NCI-H187 treated with DMSO at 0.1 percent for 48 hours (cell line): ENCODE results near the gene CNGA1.
A peak's percentile ranks its signal among the peaks of the same experiment; 100 is the strongest.
"Not testable (repeated sequence)": the region's sequence is repeated elsewhere in the genome, so short reads cannot be mapped to it uniquely, and the experiment has no call there.

Experiments used
- DNase-seq: peaks from one replicate; lab custom pipeline; 2025; lab: John Stamatoyannopoulos, UW

The CNGA1 gene

DNA sequence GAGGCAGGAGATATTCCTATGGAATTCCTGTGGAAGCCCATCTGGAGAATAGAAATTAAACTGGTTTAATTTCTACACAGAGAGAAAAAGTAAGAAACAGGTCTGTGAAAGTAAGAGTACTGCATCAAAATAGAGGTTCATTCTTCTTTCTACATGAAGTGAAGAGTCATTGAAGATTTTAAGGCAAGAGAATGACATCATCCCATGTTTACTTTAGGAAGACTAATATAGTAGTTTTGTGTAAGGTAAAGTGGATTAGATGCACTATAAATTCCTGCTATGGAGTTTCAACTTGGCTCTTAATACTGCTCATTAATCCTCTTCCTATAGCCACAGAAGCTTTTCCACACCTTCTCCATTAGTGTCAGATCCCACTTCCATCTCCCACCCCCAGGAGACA is 47.6 kb downstream of the CNGA1 start:
- no peak for DNase-seq

DNA sequence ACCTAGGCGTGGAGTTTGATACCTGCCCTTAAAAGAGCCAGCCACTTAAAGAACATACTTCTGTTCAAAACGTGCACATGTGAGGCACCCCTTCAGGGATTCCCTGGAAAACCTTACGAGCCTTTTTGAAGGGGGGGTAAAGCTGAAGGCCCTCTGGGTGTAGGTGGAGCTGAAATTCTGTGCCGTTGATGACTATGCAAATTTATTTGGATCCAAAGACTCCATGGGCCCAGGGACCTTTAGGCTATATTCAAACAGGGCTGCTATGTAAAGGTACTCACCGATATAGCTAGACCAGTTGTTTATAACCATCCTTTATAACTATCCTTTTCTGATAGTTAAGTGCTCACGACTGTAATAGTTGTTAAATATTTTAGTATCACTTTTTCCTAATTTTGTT is 61.8 kb downstream of the CNGA1 start:
- DNase-seq: no peak

DNA sequence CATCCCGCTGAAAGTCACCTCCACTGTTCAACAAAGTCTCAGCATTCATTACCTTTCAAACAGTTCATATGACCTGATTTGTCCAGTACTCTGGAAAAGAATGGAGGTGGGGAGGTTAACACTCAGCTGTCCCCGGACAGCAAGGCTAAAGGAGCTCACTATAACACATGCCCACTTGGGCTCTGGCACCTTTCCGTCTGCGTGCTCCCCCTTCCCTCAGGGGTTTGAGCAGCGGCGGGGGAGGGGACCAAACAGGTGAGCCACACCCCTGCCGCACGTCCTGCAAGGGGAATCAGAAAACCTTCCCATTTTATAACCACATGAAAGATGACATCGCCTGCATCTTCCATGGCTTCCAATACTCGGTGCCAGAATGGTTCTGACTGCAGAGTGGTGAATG is 62.2 kb downstream of the CNGA1 start:
- DNase-seq: no peak

DNA sequence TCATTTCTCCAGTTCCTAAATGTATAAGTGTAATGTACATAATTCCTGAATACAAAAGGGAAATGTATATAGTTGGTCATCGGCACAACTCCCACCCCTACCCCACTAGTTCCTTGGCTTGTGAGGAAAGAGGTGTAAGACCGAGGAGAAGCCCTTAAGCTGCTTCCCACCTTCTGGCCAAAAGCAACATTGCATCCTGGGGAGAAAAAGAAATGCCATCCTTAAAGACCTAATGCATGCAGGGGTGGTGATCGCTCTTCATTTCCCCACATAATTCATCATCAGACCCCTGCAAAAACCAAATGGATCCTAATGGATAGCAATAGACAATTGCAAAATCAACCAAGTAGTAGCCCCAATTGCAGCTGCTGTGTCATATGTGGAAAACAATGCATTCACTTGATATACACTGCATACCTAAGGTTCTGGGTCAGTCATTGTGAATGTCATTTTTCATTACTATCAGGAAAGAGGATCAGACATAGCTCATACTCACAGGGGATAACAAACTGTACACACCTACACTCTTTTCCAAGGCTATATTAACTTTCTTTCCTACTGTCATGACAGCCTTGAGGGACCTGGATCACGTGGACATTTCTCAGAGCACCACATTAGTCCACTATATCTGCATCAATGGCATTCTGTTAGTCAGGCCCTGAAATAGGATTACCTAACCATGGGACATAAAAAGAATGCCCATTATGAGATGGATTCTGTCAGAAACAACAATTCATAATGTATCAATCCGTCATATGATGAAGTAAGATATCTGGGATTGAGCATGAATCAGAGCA is 70.4 kb downstream of the CNGA1 start:
- no peak for DNase-seq

DNA sequence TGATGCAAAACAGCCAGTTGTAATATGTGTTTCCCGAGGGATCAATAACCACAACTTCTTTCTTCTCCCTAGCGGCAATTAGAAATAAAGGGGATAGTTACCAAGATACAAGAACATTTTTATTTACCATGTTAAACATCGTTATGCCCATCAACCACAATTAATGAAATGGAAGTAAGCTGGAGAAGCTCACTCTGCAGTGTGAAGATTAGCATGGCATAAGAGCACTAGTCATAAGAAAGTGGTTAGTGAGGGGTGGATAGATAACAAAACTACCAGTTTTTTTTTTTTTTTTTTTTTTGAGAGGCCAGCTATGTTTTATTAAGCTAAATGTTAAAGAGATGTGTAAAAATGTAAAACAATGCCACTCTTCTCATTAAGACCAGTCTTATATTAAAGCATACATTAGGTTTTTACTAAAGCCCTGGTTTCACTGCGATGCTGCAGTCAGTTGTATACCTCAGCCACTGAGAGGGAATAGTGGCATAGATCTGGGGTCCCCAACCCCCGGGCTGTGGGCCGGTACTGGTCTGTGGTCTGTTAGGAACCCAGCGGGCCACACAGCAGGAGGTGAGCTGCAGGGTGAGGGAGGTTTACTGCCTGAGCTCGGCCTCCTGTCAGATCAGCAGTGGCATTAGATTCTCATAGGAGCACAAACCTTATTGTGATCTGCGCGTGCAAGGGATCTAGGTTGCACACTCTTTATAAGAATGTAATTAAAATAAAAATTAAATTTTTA is 74.2 kb downstream of the CNGA1 start:
- DNase-seq: no peak

DNA sequence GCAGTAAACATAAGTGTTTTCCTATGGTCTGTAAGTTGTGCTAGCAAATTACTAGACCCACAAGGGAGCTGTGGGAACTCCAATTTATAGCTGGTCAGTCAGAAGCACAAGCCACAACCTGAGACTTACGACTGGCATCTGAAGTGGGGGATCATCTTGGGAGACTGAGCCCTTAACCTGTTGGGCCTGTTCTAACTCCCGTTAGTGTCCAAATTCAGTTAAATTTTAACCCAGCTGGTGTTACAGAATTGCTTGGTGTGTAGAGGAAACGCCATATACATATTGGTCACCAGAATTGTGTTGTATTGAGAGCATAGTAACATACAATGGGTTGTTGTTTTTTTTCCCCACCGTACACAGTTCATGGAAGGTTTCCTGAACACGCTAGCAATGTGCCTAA is 77.0 kb downstream of the CNGA1 start:
- DNase-seq: no peak

DNA sequence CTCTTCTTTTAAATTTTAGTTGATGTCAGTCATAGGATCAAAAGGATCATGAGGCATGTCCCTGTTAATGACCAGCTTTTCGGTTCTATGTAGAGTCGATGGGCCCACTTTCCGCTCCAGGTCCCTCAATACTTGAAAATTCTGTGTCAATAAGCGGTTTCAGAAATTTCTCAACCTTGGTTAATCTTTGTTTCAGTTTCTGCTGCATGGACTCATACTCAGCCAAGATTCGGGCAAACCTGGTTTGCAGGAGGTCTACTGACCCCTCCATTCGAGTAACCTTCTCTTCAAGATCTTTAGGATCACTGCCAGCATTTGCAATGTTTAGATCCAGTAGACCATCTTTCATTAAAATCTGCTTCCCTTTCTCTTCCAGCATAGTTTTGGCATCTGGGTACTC is 80.1 kb downstream of the CNGA1 start:
- DNase-seq: no peak

DNA sequence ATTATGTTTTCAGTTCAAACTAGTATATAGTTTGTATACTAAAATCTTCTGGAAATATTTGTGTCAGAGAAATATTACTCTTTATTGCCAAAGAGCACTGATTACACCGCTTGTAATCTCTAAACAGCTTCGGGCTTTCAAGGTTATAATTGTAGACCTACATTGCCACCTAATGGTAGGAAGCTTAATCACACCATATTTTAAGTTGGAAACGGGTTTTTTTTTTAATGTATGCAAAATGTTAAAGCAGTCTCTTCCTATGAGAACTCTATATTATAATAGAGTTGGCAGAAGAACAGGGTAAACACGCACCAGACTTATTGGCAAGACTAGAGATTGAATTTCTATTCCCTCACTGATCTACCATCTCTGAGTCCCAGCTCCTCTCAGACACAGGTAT is 82.6 kb downstream of the CNGA1 start:
- DNase-seq: no peak

DNA sequence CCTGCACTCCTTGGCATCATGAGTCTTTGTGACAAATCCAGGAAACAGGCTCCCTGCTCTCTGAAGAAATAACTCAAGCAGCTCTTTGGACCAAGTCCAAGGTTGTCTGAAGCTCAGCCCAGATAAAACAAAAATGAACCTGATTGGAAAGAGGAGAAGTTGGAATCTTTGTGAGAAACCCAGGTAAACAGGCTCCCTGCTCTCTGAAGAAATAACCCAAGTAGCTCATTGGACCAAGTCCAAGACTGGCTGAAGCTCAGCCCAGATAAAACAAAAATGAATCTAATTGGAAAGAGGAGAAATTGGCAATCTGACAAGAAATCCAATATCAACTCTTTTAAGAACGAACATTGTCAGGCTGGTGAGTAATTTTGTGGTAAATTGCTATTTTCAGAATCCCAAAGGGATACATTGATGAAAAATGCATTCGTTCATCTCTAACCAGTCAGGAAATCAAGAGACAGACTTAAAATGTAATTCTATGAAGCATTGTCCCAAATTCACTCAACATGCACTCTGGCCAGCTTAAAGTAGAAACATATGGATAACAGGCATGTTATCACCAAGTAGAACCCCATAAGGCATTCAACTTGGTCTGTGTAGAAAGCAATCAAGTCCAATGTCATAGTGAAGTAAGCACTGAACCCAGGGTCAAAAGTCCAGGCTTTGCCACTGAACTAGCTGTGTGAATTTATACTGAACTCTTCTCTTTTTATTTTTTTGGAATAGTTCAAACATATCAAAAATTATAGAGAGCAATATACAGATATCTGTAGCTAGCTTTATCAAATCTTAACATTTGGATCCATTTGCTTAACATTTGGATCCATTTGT is 85.3 kb downstream of the CNGA1 start:
- DNase-seq: no peak

DNA sequence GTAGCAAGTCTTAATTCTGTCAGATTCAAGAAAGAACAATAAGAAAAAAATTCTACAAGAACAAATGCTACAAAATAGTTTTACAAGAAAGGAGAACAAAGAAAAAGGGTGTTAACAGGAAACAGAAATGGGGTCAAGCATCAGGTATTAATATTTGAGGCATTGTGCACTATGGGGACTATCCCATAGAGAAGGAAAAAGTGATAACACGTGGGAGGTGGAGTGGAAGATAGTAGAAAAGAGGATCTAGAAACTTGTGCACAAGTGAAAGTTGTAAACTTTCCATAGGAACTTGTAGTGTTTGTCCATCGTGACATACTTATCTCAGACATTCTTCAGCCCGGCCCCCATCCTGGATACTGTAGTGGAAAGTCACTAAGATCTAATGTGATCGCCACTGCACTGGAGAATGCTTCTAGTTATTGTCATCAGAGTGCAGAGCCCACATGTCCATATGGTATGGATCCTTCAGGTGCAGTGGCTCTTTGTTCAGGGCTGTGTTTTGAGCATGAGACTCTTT is 86.7 kb downstream of the CNGA1 start:
- no peak for DNase-seq

DNA sequence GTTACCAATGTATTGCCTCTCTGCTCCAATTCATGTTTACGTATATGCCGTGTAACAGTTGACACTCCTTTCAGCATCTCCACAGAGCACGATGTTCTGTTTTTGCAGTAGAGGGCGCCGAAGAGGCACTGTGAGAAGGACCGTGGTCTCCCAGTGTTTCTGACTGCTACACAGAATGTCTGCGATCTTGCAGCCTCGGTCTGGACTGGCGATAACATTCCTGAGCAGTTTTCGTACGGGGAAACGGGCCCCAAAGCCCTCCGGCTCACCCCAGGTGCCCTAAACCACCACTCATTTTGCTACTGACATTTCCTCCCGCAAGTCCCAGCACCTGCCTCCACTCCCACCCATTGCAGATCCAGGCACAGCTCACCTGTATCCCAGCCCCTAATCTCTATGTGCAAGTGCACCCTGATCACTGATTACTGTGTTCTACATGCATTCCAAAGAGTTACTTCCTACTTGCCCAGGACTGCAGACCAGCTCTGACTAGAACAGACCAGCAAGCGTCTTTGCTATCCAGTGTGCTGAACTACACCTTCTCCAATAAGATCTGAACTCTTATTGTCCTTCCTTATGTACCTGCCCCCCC is 89.7 kb downstream of the CNGA1 start:
- DNase-seq: no peak

DNA sequence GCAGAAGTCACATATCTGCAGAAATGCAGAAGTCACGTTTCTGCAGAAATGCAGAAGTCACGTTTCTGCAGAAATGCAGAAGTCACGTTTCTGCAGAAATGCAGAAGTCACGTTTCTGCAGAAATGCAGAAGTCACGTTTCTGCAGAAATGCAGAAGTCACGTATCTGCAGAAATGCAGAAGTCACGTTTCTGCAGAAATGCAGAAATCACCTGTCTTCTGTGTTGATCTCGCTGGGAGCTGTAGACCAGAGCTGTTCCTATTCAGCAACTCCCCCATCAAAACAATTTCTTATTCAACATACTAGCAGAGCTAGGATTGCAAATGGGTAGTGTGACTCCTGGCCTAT is 93.2 kb downstream of the CNGA1 start:
- not testable (repeated sequence) for DNase-seq

DNA sequence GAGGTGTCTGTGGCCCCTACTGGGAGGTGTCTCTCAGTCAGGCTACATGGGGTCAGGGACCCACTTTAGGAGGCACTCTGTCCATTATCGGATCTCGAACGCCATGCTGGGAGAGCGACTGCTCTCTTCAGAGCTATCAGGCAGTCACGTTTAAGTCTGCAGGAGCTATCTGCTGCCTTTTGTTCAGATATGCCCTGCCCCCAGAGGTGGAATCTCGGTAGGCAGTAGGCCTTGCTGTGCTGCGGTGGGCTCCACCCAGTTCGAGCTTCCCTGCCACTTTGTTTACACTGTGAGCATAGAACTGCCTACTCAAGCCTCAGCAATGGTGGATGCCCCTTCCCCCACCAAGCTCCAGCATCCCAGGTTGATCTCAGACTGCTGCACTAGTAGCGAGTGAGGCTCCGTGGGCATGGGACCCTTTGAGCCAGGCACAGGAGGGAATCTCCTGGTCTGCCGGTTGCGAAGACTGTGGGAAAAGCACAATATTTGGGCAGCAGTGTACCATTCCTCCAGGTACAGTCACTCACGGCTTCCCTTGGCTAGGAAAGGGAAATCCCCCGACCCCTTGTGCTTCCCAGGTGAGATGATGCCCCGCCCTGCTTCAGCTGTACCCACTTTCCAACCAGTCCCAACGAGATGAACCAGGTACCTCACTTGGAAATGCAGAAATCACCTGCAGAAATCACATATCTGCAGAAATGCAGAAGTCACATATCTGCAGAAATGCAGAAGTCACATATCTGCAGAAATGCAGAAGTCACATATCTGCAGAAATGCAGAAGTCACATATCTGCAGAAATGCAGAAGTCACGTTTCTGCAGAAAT is 93.8 kb downstream of the CNGA1 start:
- DNase-seq: not testable (repeated sequence)

DNA sequence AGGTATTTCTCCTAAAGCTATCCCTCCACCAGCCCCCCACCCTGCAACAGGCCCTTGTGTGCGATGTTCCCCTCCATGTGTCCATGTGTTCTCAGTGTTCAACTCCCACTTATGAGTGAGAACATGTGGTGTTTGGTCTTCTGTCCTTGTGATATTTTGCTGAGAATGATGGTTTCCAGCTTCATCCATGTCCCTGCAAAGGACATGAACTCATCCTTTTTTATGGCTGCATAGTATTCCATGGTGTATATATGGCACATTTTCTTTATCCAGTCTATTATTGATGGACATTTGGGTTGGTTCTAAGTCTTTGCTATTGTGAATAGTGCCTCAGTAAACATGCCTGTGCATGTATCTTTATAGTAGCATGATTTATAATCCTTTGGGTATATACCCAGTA is 99.3 kb downstream of the CNGA1 start:
- DNase-seq: not testable (repeated sequence)

DNA sequence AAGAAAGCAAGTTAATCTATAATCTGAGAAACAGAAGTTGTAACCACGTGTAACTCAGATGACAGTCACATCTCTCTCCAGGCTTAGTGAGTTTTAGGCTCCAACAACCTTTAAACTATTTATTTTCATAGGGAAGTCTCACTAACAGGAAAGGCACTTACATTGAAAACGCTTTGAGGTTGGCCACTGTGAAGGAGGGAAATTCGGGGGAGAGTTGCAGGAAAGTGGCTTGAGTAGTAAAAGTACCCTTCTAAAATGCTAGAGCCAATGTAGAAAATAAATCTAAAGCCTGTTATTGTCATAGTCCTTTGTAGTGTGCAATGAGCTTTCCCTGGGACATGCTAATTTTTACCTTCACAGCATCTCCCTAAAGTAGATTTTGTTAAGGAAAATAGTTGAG is 101.1 kb downstream of the CNGA1 start:
- DNase-seq: no peak

DNA sequence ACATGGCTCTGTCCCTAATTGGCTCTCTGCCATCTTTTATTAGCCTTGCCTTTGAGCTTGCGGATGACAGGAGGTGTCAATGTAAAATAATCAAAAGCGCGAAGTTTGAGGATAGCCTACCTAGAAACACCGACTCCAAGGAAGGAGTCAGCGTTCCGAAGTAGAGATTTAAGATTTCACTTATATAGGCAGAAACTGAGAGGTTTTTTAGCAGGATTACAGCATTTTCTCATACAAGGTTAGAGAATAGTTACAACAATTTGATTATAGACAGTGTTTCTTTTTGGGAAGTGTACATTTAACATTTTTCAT is 101.6 kb downstream of the CNGA1 start:
- no peak for DNase-seq

DNA sequence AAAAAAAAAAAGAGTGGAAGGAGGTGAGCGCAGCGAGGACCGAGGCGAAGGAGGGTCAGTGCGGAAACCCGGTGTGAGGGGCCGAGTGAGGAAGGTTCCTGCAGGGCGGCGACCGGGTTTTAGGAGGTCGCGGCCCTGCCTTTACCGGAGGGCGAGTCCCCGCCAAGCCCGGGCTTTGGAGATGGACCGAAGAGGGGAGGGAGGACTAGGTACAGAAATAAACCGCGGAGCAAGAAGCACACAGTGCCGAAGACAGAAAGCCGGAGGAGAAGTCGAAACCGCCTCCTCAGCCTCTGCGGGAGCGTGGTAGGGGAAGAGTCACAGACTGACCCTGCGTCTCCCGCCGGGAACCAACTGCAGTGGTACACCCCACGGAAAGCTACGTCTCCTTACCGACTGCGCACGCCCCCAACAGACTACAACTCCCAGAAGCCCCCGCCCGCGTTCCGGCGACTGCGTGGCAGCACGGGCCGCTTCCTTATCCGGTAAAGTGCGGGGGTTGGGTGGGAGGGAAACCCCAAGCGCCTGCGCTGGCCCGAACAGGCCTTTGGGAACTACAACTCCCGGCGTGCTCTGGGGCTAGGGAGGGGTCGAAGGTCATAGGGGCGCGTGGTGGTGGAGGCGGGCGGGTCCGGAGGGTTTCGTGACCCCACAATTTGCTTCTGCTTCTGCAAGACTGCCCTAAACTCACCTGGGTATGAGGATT is 102.1 kb downstream of the CNGA1 start, which contains the start of gene NFXL1:
TSS of gene NFXL1 (minus strand) at position 364 of the 706 bp plus-strand sequence. CDS start 380 bp downstream, outside the sequence.
- DNase-seq: peak; percentile 94

DNA sequence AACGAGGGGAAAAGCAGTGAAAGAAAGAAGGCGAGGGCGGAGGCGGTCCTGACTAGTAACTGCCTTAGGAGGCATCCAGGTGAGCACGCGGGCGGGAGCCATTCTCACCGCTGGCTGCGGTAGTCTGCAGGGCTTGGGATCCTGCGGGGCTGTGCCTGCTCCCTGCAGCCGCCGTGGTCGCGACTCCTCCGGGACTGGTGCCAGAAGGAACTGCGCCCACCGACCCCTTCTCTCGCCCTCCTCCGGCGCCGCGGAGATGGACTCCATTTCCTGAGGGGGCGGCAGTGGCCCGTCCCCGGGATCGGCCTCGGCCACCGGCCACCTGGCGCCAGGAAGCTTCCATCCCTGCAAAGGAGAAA is 102.6 kb downstream of the CNGA1 start:
- DNase-seq: no peak

DNA sequence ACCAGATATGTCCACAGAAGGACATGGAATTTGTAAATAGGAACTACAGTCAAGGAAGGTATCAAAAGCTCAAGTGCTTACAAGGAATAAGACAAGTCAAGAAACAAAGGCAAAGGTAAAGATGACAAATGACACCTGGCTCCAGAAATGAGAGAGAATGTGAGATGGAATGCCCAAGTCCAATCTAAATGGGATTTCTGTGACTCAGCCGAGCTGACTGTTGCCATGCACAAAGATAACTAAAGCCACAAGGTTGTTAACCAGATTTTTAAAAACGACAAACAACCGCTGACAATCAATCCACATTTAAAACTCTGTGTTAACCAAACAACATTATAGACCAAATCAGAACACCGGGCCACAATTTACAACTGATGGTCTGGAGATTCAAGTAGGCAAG is 103.2 kb downstream of the CNGA1 start:
- DNase-seq: no peak

DNA sequence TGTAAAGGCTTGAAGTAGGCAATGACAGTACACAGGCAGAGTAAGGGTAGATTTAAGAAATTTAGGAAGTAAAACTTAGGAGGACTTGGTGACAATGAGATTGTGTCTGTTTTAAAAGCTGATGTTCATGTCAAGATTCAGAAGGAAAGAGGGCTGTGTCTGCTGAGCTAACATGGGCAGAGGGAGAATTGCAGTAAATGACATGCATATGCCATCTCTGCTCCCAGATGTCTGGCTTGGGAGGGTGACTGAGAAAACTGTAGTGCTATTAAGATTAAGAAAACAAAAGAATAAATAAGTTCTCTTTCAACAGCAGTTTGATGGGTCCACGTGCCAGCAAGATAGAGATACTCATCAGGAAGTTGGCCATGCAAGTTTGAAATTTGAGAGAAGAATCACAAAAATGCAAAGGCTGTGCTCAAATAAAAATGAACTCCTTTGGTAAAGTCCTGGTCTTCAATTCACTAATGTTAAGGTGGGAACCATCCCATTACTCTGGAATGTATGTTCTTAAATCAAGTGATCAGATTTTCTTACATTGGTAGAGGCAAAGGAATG is 109.3 kb downstream of the CNGA1 start:
- no peak for DNase-seq
